Retina (tissue), 1 donor: ENCODE data around the gene HEATR5B.
"Not testable (repeated sequence)": the region's sequence is repeated elsewhere in the genome, so short reads cannot be mapped to it uniquely, and the experiment has no call there.

ENCODE experiments used
- DNase-seq: peaks from one replicate; pipeline ENCODE4 v3.0.0-alpha.2; 2016

Gene HEATR5B

GRCh38 chr2:37061013-37061711 is 23.0 kb downstream of the HEATR5B start:
- no peak for DNase-seq

DNA sequence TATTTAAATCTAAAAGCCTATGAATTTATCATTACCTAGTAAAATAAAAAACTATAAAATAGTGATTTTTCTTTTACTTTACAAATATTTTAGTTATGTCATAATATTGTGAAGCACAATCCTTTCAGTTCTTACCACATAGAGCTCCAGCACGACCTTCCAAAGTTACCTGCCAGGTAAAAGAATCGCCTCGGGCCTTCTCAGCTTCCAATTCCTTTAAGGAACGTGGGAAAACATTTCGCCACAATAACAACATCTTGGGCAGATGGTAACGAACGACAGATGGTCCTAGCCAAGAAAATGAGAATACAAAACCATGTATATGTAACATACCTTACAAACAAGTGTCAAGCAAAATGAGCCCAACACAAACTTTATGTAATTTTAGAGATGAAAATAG is 23.7 kb downstream of the HEATR5B start:
- no peak for DNase-seq

DNA sequence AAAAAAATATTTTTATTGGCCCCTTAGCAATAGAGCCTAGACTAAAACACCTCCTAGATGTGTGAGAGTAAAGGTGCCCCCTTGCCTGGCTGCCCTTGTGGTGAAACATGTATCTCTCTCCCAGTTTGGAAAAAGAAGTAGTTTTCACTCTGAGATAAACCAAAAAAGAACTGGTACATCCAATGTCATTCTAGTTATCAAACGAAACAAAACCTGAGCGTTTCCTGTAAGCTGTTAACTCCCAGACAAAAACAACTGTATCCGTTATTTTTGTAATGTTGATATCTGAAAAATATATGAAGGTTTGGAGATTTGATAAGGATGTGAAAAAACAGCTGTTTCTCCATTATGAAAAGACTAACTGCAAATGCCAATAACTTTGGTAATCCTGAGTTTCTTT is 24.3 kb downstream of the HEATR5B start:
- DNase-seq, result no peak

DNA sequence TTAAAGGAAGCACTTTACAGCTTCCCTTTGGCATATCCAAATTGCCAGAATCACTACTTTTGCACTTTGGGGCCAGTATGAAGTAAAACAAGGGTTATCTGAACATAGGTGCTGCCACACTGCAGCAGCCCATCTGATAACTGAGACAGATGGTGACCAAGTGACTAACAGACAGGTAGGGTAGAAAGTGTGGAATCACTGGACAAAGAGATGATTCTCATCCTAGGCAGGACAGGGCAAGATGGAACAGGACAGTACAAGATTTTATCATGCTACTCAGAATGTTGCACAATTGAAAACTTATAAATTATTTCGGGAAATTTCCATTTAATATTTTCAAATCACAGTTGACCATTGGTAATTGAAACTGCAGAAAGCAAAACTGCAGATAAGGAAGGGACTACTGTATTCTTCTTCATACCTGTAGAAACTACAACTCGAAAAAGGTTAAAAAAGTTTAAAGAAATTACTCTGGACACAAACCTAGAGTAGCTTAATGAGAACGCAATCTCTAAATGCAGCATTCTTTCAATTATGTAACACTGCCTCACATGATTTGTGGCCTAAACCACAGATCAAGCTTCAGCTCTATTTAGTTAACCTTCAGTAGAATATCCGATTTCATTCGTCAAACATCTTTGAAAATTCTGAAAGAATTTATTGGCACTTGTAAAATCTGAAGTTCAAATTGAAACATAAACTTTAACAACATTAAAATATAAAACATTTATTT is 31.4 kb downstream of the HEATR5B start:
- DNase-seq, result no peak

DNA sequence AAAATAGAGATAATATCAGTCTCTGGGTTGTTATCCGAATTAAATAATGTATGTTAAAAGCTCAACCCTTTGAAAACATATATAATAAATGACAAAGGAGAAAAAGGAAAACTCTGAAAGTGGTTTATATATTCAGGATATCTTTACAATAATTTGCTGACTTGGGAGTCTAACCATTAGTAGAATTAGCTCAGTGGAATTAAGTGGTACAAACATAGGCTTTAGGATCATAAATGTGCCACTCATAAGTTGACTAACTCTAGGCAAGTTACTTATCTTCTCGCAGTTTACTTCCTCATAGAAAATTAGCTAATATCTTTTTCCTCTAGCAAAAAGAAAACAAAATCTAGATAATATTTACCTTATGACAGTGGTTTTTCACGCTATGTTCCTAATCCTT is 44.6 kb downstream of the HEATR5B start:
- no peak for DNase-seq

DNA sequence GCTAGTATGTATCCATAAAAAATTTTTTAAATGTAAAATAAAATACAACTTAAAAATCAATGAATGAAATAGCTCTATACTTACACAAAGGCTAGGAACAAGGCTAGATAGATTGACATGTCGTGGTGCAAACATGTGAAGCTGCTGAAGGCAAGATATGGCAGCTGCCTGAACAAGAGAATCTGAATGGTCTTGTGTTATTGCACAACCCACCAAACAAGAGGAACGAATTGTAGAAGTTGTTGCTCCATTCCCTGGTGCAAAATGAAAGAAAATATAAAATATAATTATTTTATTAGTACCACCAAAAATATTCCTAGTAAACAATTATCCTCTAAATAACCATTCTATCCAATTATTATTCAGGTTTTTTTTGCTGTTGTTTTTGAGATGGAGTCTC is 46.4 kb downstream of the HEATR5B start:
- no peak for DNase-seq

GRCh38 chr2:37029758-37030157 is 54.4 kb downstream of the HEATR5B start:
- no peak for DNase-seq

DNA sequence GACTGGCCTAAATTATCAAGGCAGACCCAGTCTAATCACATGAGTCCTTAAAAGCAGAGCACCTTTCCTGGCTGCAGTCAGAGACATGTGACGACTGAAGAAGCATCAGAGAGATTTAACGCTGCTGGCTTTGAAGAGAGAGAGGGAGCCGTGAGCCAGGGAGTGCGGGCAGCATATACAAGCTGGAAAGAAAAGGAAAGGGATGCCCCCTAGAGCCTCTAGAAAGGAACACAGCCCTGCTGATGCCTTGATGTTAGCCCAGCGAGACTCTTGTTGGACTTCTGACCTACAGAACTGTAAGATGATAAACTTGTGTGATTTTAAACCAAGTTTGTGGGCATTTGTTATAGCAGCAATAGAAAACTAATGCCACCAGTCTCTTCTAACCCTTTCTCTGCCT is 58.1 kb downstream of the HEATR5B start:
- no peak for DNase-seq

DNA sequence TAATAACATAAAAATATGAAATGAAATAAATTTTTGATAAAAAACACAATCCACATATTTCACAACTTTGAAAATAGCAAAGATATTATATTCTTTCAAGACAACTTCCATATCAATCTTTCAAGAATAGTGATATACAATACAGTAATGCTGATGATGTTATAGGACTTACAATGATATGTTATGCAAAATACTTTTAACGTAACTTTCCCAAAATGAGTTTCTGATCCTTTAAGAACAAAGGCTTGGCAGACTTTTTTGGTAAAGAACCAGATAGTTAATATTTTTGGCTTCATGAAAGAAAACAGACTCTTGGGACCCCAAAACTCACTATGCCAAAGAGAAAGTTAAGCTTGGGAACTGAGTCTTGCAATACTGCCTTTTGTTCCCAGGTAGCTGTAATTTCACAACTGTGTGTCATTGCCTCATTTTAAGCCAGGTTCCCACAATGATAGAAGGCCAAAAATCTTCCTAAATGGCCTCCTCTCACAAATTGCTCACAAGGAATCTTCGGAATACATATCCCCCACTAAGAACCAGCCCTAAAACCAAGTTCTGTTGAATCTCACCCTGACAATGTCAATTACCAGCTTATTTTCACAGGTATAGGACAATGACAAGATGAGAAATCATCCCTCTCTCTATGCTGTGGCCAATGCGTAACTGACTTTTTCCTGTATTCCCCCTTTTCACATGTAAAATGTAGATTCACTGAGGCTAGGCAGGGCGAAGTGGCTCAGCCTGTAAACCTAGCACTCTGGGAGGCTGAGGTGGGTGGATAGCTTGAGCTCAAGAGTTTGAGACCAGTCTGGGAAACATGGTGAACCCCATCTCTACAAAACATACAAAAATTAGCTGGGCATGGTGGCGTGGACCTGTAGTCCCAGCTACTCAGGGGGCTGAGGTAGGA is 63.0 kb downstream of the HEATR5B start:
- DNase-seq, result no peak

DNA sequence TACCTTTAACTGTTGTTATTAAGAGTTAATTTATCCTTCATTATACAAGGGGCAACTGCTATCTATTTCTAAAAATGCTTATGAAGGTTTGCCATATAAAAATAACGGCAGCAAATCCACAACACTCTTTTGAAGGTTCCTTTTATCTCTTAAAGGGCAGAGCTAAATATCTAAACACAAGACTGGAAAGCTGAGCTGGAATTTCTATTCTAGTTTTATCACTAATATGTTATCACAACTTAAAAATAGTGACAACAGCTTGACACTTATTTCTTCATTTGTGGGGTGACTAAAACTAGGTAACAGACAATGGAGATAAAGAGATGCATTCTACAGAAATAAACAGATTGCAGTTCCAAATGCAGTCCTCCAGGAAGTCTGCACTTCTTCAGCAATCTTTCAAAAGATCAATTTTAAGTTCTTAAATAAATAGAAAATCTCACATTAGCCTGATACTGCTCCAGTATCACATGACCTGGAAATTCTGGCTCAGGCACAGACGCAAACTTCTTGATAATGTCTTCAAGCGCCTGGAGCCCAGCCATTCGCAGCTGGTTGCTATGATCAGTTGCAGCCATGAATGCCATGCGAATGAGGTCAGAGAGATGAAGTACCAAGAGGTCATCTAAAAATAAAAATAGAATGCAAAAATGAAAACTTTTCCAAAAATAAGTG is 63.8 kb downstream of the HEATR5B start:
- DNase-seq, result no peak

DNA sequence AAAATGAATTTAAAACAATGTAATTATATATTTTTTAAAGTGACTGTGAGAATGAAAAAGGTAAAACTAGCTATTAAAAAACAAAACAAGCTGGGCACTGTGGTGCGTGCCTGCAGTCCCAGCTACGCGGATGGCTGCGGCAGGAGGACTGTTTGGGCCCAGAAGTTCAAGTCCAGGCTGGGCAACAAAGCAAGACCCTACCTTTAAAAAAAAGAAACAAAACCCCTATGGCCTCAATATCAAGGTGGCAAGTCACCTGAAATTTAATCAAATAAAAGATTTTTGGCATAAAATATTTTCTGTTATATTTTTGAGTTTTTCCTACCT is 70.9 kb downstream of the HEATR5B start:
- DNase-seq, result no peak

- no peak for DNase-seq
Measured at GRCh38 chr2:37011130-37011529, 73.0 kb downstream of the HEATR5B start.

GRCh38 chr2:37005118-37005868 is 78.9 kb downstream of the HEATR5B start:
- no peak for DNase-seq

- DNase-seq, result no peak
Measured at GRCh38 chr2:37000988-37001556, 83.1 kb downstream of the HEATR5B start.

DNA sequence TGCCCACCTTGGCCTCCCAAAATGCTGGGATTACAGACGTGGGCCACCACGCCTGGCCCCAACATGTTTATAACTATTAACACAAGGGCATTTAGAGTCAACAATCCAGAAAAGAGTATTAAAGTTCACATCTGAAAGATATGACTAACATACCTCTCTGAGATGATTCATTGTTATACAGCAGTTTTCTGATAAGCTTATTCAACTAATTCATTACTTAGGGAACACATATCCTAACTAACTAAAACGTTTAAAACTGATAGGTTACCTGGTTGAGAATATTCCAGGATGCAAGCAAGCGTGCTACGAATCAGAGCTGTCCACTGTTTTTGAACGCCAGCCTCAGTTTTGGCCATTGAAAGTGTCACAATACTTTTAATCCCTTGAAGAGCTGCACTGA is 83.9 kb downstream of the HEATR5B start:
- no peak for DNase-seq

- not testable (repeated sequence) for DNase-seq
Measured at GRCh38 chr2:36999416-36999815, 84.8 kb downstream of the HEATR5B start.

DNA sequence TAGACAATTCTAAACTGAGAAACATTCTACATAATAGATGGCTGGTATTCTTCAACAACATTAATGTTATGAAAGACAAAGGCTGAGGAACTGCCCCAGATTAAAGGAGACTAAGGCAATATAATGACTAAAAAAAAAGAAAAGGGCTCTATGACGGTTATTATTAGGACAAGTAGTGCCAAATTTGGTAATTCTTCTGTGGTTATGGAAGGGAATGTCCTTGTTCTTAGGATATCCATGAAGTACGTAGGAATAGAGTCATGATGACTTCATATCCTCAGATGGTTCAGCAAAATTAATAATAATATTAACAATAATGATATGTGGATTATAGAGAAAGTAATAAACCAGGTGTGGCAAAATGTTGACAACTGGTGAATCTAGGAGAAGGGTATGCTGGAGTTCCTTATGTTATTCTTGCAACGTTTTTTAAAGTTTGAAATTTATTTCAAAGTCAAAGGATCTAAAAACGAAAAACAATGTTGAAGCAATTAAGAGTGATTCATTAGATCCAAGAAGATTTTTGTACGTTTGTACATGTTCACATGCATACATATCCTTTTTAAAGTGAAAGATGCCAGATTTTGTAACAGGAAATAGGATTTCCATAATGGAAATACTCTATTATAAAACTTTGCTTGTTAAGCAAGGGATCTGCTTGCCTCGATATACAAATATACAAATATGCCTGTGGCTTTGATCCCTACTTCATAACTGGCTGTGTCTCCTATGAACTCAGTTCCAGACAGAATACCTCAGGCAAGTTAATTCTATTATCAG is 90.1 kb downstream of the HEATR5B start:
- DNase-seq, result no peak

GRCh38 chr2:36988008-36988407 is 96.2 kb downstream of the HEATR5B start:
- no peak for DNase-seq

DNA sequence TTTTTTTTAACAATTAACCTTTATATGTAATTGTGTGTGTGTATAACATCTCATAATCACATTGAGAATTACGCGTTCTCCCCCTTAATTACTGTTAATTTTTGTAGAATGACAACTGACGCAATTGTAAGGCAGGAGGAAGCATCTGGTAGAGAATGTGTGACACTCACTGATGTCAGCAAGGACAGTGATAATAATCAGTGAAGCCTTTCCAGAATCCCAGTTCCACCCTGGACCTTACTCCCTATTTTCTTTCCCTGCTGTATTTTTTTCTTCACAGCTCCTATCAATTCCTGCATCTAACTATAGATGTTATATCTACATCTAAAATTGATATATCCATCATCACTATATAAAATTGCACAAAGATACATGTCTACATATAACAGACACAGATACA is 101.7 kb downstream of the HEATR5B start:
- DNase-seq, result no peak

DNA sequence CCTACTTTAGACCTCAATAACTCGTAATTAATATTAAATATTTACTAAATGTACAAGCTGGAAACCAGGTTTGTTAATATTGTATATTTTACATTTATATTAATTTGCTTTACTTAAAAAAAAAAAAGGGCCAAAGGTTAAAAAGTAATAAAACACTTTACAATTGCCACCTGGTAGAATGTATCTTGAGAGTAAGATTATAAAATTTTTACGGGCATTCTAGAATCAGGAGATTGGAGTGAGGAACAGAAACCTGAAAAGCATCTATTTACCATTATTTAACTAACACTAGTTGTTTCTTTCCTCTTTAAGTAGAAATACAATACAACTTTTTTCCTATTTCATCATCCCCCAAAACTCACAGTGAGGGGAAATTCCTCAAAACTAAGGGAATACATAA is 102.3 kb downstream of the HEATR5B start:
- no peak for DNase-seq

DNA sequence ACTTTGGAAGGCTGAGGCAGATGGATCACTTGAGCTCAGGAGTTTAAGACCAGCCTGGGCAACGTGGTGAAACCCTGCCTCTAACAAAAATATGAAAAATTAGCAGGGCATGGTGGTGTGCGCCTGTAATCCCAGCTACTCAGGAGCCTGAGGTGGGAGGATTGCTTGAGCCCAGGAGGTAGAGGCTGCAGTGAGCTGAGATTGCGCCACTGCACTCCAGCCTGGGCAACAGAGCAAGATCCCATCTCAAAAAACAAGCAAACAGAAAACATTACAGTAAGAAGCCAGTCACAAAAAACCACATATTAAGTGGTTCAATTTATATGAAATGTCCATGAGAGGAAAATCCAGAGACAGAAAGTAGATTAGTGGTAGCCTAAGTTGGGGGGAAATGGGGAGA is 105.2 kb downstream of the HEATR5B start:
- not testable (repeated sequence) for DNase-seq
